Measurements from ENCODE around the gene SLC44A2.
"Not testable (repeated sequence)": the region's sequence is repeated elsewhere in the genome, so short reads cannot be mapped to it uniquely, and the experiment has no call there.

GRCh38 chr19:10663252-10663563, 37.9 kb downstream of the SLC44A2 start:
- not testable (repeated sequence) for TF ChIP-seq CTCF, POLR2A (IDR thresholded peaks at IDR 0.05)
